H1 (cell line): ENCODE data around the gene WBP11. TPM values are rescaled to one million over a fixed set of nuclear protein-coding genes. Genes with fewer than 3 reads are reported as not detected.

Experiments used
- ZNF274 ChIP-seq: IDR thresholded peaks from 2 replicates; pipeline ENCODE4 v1.7.0; 2012; ENCODE audit warnings: low read length, borderline replicate concordance; ENCODE audit errors: extremely low read depth
- polyA plus RNA-seq, 7 experiments: library from polyadenylated mRNA; depleted of rRNA in 3 of 7; stranded (reverse) in 5 of 7; unstranded in 2 of 7; fragments of >200 nt in 5 of 7; fragments of 200-250 nt in 2 of 7; gene quantifications; 1 replicate in 5 of 7; 2 replicates in 1 of 7; 4 replicates in 1 of 7; pipeline versions ENCODE4 v1.2.1 to v1.2.3, GENCODE V29; 2011 to 2013; ENCODE audit warnings: missing spikeins in 2 of 7, mixed read lengths in 2 of 7
- total RNA-seq: library from RNA; stranded (reverse); fragmentation: NEBNext Ultra II Directional; extraction: Animal tissue kit (Norgen Biotek cat#: 25700); gene quantifications from 2 replicates; pipeline ENCODE4 v1.2.1, GENCODE V29; 2021
- TF ChIP-seq, protein P1 (sequence below), 3 experiments: IDR thresholded peaks; 1 replicate in 2 of 3; 2 replicates in 1 of 3; pipeline versions ENCODE4 v1.5.1 to v1.6.1; 2011; ENCODE audit warnings: low read length in 3 of 3, mild to moderate bottlenecking in 3 of 3, inconsistent platforms in 2 of 3, low read depth in 1 of 3, moderate library complexity in 1 of 3; ENCODE audit not compliant: insufficient read depth in 1 of 3; ENCODE audit errors: control extremely low read depth in 1 of 3
- TF ChIP-seq, protein P2 (sequence below): fragments of 300-600 bp; sonication (generic); IDR thresholded peaks from 2 replicates; pipeline ENCODE4 v1.7.1; 2012; ENCODE audit warnings: low read length, moderate library complexity, mild to moderate bottlenecking, inconsistent platforms; ENCODE audit not compliant: insufficient replicate concordance

WBP11 gene
- total and polyA plus RNA-seq, 2 of the 8 experiments (the other 6 are each of a cell fraction or from before 2014, with no cell fraction given): 22.1 to 134 TPM

DNA sequence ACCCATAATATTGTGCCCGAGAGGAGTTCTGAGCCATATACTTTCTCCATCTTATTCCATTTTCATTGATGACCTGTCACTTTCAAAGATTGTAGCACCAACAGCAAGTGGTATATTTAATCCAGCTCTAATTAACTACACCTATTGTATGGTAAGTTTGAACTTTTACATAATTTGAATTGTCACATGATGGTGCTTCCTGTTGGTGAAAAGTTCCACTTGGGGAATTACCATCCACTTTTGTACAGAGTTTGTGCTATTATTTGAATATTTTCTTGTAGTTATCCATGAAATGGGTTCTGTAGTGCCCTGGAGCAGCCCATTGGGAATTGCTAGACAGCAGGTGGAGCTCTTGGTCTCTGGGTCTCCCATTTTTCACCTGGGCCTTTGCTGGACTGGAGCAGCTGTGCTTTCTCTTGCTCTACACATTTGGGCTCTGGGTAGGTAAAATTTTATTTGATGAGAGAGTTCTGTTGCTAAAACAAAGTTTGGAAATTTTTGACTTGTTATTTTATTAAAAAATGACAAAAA, 7.7 kb upstream of the WBP11 start (continued):
- TF ChIP-seq, protein P1, sequence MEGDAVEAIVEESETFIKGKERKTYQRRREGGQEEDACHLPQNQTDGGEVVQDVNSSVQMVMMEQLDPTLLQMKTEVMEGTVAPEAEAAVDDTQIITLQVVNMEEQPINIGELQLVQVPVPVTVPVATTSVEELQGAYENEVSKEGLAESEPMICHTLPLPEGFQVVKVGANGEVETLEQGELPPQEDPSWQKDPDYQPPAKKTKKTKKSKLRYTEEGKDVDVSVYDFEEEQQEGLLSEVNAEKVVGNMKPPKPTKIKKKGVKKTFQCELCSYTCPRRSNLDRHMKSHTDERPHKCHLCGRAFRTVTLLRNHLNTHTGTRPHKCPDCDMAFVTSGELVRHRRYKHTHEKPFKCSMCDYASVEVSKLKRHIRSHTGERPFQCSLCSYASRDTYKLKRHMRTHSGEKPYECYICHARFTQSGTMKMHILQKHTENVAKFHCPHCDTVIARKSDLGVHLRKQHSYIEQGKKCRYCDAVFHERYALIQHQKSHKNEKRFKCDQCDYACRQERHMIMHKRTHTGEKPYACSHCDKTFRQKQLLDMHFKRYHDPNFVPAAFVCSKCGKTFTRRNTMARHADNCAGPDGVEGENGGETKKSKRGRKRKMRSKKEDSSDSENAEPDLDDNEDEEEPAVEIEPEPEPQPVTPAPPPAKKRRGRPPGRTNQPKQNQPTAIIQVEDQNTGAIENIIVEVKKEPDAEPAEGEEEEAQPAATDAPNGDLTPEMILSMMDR (IDR thresholded peaks at IDR 0.05; ENCODE audit: control extremely low read depth in 1 of 3, insufficient read depth in 1 of 3, low read depth in 1 of 3, low read length in 3 of 3): peak; percentile 21 to 63 (median 62)
- TF ChIP-seq, protein P2, sequence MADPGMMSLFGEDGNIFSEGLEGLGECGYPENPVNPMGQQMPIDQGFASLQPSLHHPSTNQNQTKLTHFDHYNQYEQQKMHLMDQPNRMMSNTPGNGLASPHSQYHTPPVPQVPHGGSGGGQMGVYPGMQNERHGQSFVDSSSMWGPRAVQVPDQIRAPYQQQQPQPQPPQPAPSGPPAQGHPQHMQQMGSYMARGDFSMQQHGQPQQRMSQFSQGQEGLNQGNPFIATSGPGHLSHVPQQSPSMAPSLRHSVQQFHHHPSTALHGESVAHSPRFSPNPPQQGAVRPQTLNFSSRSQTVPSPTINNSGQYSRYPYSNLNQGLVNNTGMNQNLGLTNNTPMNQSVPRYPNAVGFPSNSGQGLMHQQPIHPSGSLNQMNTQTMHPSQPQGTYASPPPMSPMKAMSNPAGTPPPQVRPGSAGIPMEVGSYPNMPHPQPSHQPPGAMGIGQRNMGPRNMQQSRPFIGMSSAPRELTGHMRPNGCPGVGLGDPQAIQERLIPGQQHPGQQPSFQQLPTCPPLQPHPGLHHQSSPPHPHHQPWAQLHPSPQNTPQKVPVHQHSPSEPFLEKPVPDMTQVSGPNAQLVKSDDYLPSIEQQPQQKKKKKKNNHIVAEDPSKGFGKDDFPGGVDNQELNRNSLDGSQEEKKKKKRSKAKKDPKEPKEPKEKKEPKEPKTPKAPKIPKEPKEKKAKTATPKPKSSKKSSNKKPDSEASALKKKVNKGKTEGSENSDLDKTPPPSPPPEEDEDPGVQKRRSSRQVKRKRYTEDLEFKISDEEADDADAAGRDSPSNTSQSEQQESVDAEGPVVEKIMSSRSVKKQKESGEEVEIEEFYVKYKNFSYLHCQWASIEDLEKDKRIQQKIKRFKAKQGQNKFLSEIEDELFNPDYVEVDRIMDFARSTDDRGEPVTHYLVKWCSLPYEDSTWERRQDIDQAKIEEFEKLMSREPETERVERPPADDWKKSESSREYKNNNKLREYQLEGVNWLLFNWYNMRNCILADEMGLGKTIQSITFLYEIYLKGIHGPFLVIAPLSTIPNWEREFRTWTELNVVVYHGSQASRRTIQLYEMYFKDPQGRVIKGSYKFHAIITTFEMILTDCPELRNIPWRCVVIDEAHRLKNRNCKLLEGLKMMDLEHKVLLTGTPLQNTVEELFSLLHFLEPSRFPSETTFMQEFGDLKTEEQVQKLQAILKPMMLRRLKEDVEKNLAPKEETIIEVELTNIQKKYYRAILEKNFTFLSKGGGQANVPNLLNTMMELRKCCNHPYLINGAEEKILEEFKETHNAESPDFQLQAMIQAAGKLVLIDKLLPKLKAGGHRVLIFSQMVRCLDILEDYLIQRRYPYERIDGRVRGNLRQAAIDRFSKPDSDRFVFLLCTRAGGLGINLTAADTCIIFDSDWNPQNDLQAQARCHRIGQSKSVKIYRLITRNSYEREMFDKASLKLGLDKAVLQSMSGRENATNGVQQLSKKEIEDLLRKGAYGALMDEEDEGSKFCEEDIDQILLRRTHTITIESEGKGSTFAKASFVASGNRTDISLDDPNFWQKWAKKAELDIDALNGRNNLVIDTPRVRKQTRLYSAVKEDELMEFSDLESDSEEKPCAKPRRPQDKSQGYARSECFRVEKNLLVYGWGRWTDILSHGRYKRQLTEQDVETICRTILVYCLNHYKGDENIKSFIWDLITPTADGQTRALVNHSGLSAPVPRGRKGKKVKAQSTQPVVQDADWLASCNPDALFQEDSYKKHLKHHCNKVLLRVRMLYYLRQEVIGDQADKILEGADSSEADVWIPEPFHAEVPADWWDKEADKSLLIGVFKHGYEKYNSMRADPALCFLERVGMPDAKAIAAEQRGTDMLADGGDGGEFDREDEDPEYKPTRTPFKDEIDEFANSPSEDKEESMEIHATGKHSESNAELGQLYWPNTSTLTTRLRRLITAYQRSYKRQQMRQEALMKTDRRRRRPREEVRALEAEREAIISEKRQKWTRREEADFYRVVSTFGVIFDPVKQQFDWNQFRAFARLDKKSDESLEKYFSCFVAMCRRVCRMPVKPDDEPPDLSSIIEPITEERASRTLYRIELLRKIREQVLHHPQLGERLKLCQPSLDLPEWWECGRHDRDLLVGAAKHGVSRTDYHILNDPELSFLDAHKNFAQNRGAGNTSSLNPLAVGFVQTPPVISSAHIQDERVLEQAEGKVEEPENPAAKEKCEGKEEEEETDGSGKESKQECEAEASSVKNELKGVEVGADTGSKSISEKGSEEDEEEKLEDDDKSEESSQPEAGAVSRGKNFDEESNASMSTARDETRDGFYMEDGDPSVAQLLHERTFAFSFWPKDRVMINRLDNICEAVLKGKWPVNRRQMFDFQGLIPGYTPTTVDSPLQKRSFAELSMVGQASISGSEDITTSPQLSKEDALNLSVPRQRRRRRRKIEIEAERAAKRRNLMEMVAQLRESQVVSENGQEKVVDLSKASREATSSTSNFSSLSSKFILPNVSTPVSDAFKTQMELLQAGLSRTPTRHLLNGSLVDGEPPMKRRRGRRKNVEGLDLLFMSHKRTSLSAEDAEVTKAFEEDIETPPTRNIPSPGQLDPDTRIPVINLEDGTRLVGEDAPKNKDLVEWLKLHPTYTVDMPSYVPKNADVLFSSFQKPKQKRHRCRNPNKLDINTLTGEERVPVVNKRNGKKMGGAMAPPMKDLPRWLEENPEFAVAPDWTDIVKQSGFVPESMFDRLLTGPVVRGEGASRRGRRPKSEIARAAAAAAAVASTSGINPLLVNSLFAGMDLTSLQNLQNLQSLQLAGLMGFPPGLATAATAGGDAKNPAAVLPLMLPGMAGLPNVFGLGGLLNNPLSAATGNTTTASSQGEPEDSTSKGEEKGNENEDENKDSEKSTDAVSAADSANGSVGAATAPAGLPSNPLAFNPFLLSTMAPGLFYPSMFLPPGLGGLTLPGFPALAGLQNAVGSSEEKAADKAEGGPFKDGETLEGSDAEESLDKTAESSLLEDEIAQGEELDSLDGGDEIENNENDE: no peak
- TF ChIP-seq ZNF274: no peak
